H9 (cell line): Measurements from ENCODE around the gene NECTIN4. TPM values are rescaled to one million over a fixed set of nuclear protein-coding genes. Genes with fewer than 3 reads are reported as not detected.

Source experiments
- DNase-seq: peaks from one replicate; pipeline ENCODE4 v3.0.0-alpha.2; 2017
- H2AFZ ChIP-seq: one replicate; pipeline ENCODE4 v1.6.1; 2013; ENCODE audit warnings: mild to moderate bottlenecking, low read length, control low read depth, moderate library complexity
- H2AK5ac ChIP-seq: 2 replicates; pipeline ENCODE4 v1.6.1; 2013; ENCODE audit warnings: low read length, control low read depth, mixed read lengths; ENCODE audit not compliant: insufficient read length
- H2BK120ac ChIP-seq: one replicate; pipeline ENCODE4 v1.6.1; 2013; ENCODE audit warnings: low read depth, mild to moderate bottlenecking, low read length, control low read depth, inconsistent platforms; ENCODE audit not compliant: poor library complexity, severe bottlenecking
- H2BK12ac ChIP-seq: 2 replicates; pipeline ENCODE4 v1.6.1; 2013; ENCODE audit warnings: low read length, control low read depth, mixed read lengths, low read depth; ENCODE audit not compliant: insufficient read length
- H2BK15ac ChIP-seq: 2 replicates; pipeline ENCODE4 v1.6.1; 2013; ENCODE audit warnings: low read depth, low read length, control low read depth
- H2BK20ac ChIP-seq: one replicate; pipeline ENCODE4 v1.6.1; 2013; ENCODE audit warnings: low read depth, mild to moderate bottlenecking, low read length, control low read depth, inconsistent platforms; ENCODE audit not compliant: poor library complexity, severe bottlenecking
- H2BK5ac ChIP-seq: 2 replicates; pipeline ENCODE4 v1.6.1; 2013; ENCODE audit warnings: low read length, control low read depth, mixed read lengths; ENCODE audit not compliant: insufficient read length
- H3K14ac ChIP-seq: 2 replicates; pipeline ENCODE4 v1.6.1; 2013; ENCODE audit warnings: low read length, control low read depth; ENCODE audit not compliant: insufficient read depth
- H3K18ac ChIP-seq: 2 replicates; pipeline ENCODE4 v1.6.1; 2013; ENCODE audit warnings: low read depth, mild to moderate bottlenecking, mixed read lengths, low read length, control low read depth; ENCODE audit not compliant: insufficient read length
- H3K23ac ChIP-seq: 2 replicates; pipeline ENCODE4 v1.6.1; 2013; ENCODE audit warnings: low read length, control low read depth, mixed read lengths, low read depth; ENCODE audit not compliant: insufficient read length
- H3K23me2 ChIP-seq: 2 replicates; pipeline ENCODE4 v1.6.1; 2013; ENCODE audit warnings: low read depth, mild to moderate bottlenecking, mixed read lengths, low read length, control low read depth; ENCODE audit not compliant: insufficient read length, poor library complexity, severe bottlenecking
- H3K27ac ChIP-seq: 2 replicates; pipeline ENCODE4 v1.5.1; 2013; ENCODE audit warnings: low read length, control low read depth, mixed read lengths, low read depth; ENCODE audit not compliant: insufficient read length
- H3K27me3 ChIP-seq: 2 replicates; pipeline ENCODE4 v1.6.1; 2013; ENCODE audit warnings: low read length, control low read depth, inconsistent platforms; ENCODE audit not compliant: insufficient read depth
- H3K4ac ChIP-seq: 2 replicates; pipeline ENCODE4 v1.6.1; 2013; ENCODE audit warnings: low read depth, mild to moderate bottlenecking, control low read depth, inconsistent platforms, low read length, moderate library complexity
- H3K4me1 ChIP-seq: 2 replicates; pipeline ENCODE4 v1.6.1; 2013; ENCODE audit warnings: low read length, control low read depth, inconsistent platforms; ENCODE audit not compliant: insufficient read depth
- H3K4me2 ChIP-seq: 2 replicates; pipeline ENCODE4 v1.6.1; 2013; ENCODE audit warnings: low read length, control low read depth, mixed read lengths; ENCODE audit not compliant: insufficient read length, insufficient read depth
- H3K56ac ChIP-seq: 2 replicates; pipeline ENCODE4 v1.6.1; 2013; ENCODE audit warnings: low read depth, mild to moderate bottlenecking, mixed read lengths, low read length, control low read depth; ENCODE audit not compliant: insufficient read length
- H3K79me1 ChIP-seq: 2 replicates; pipeline ENCODE4 v1.6.1; 2013; ENCODE audit warnings: low read depth, mild to moderate bottlenecking, moderate library complexity, low read length, control low read depth, inconsistent platforms; ENCODE audit not compliant: insufficient read depth, poor library complexity, severe bottlenecking
- H3K79me2 ChIP-seq: 2 replicates; pipeline ENCODE4 v1.6.1; 2013; ENCODE audit warnings: low read length, control low read depth, inconsistent platforms; ENCODE audit not compliant: insufficient read depth
- H3K9ac ChIP-seq: 2 replicates; pipeline ENCODE4 v1.6.1; 2013; ENCODE audit warnings: low read length, control low read depth, mixed read lengths; ENCODE audit not compliant: insufficient read length; ENCODE audit errors: extremely low read depth
- H3K9me3 ChIP-seq: one replicate; pipeline ENCODE4 v1.6.1; 2013; ENCODE audit warnings: low read depth, low read length, inconsistent platforms; ENCODE audit not compliant: control insufficient read depth
- H3T11ph ChIP-seq: one replicate; pipeline ENCODE4 v1.6.1; 2013; ENCODE audit warnings: mild to moderate bottlenecking, low read length, control low read depth, inconsistent platforms
- H4K20me1 ChIP-seq: one replicate; pipeline ENCODE4 v1.6.1; 2013; ENCODE audit not compliant: control insufficient read depth, insufficient read length, insufficient read depth
- H4K5ac ChIP-seq: 2 replicates; pipeline ENCODE4 v1.6.1; 2013; ENCODE audit warnings: low read depth, mild to moderate bottlenecking, mixed read lengths, low read length, control low read depth; ENCODE audit not compliant: insufficient read length
- H4K8ac ChIP-seq: replicated peaks from 2 replicates; pipeline ENCODE4 v1.6.1; 2013; ENCODE audit warnings: low read length, control low read depth, mixed read lengths, low read depth; ENCODE audit not compliant: insufficient read length
- H4K91ac ChIP-seq: 2 replicates; pipeline ENCODE4 v1.6.1; 2013; ENCODE audit warnings: low read depth, mild to moderate bottlenecking, moderate library complexity, mixed read lengths, low read length, control low read depth; ENCODE audit not compliant: insufficient read length
- H3K27ac Mint-ChIP-seq, 3 experiments: 2 replicates in 2 of 3; 3 replicates in 1 of 3; pipeline ENCODE4 v1.8.0; 2020 to 2021; ENCODE audit warnings: mixed read lengths in 3 of 3, mild to moderate bottlenecking in 1 of 3, moderate library complexity in 1 of 3
- H3K27me3 Mint-ChIP-seq: 2 replicates; pipeline ENCODE4 v1.8.0; 2021; ENCODE audit warnings: low read depth, mild to moderate bottlenecking, moderate library complexity, mixed read lengths
- H3K36me3 Mint-ChIP-seq, 3 experiments: 2 replicates in 2 of 3; 3 replicates in 1 of 3; pipeline ENCODE4 v1.8.0; 2020 to 2021; ENCODE audit warnings: low read depth in 3 of 3, mixed read lengths in 3 of 3; ENCODE audit not compliant: insufficient read depth in 1 of 3
- H3K4me1 Mint-ChIP-seq, 2 experiments: 2 replicates each; pipeline ENCODE4 v1.8.0; 2020; ENCODE audit warnings: mixed read lengths in 2 of 2
- H3K4me3 Mint-ChIP-seq, 2 experiments: 2 replicates in 1 of 2; 3 replicates in 1 of 2; pipeline ENCODE4 v1.8.0; 2020 to 2021; ENCODE audit warnings: mild to moderate bottlenecking in 2 of 2, mixed read lengths in 2 of 2, moderate library complexity in 1 of 2
- H3K9me3 Mint-ChIP-seq, 2 experiments: 2 replicates in 1 of 2; 3 replicates in 1 of 2; pipeline ENCODE4 v1.8.0; 2020; ENCODE audit warnings: mild to moderate bottlenecking in 2 of 2, mixed read lengths in 2 of 2, moderate library complexity in 1 of 2
- CTCF ChIP-seq: fragments of 200-600 bp; sonication (generic); conservative IDR thresholded peaks from 3 replicates; pipeline ENCODE4 v1.8.0; 2021; ENCODE audit warnings: antibody characterized with exemption, mild to moderate bottlenecking
- WGBS: extraction: QIAGEN DNeasy Blood & Tissue Kit; methylation state at CpG from one replicate; pipeline ENCODE4 v1.1.7; 2013; ENCODE audit warnings: missing lambda C conversion rate, low lambda C conversion rate, mixed read lengths; ENCODE audit not compliant: insufficient read length; ENCODE audit errors: extremely low coverage; 5-methylcytosine and 5-hydroxymethylcytosine counted together
- total RNA-seq: library from RNA; stranded (reverse); gene quantifications from 2 replicates; pipeline ENCODE4 v1.2.1, GENCODE V29; 2021

Gene NECTIN4
- total RNA-seq, 1 experiment from 2014 or later, result 0.33 TPM

- H3T11ph ChIP-seq, result no peak overlapping the region
- H3K27ac Mint-ChIP-seq, result no peak overlapping the region; a peak in 1 of 7 replicates
- no peak for TF ChIP-seq CTCF
- no peak overlapping the region for H2BK120ac ChIP-seq
- no peak overlapping the region for H3K4me3 Mint-ChIP-seq
- H3K27me3 Mint-ChIP-seq, result no peaks in the 10 kb centered on the region
- no peak overlapping the region for H2BK5ac ChIP-seq
- no peaks in the 10 kb centered on the region for H3K27me3 ChIP-seq
- no peak overlapping the region for H2BK12ac ChIP-seq
- no peaks in the 10 kb centered on the region for H4K20me1 ChIP-seq
- H4K5ac ChIP-seq, result no peak overlapping the region
- no peaks in the 10 kb centered on the region for H3K79me1 ChIP-seq
- H3K4me1 ChIP-seq, result peaks cover 5% of the 10 kb centered on the region; the same call in 1 of the 2 replicates
- no peak overlapping the region for H2AFZ ChIP-seq
- peaks cover 14 to 18% of the 10 kb centered on the region in 2 experiments for H3K4me1 Mint-ChIP-seq
- no peak overlapping the region for H3K23ac ChIP-seq
- H4K91ac ChIP-seq, result no peak overlapping the region
- H3K4ac ChIP-seq, result no peak overlapping the region
- H3K27ac ChIP-seq, result no peak overlapping the region
- no peak overlapping the region for H3K56ac ChIP-seq
- no peaks in the 10 kb centered on the region for H3K9me3 Mint-ChIP-seq
- H2BK20ac ChIP-seq, result no peak overlapping the region
- H2BK15ac ChIP-seq, result no peak overlapping the region
- DNase-seq, result no peak
- H3K79me2 ChIP-seq, result no peaks in the 10 kb centered on the region
- peaks cover 40 to 81% (median 77%) of the 10 kb centered on the region in 3 experiments; a peak in 6 of 7 replicates for H3K36me3 Mint-ChIP-seq
- H3K9me3 ChIP-seq, result no peaks in the 10 kb centered on the region
- H3K18ac ChIP-seq, result no peak overlapping the region
- peaks cover 9% of the 10 kb centered on the region for H3K23me2 ChIP-seq
- H3K14ac ChIP-seq, result no peak overlapping the region
- H3K9ac ChIP-seq, result no peak overlapping the region
- no peak overlapping the region for H2AK5ac ChIP-seq
- no peak overlapping the region for H3K4me2 ChIP-seq
- no CpG with 5 or more reads among the region's 6 CpGs for WGBS
- no peak overlapping the region for H4K8ac ChIP-seq
Measured at GRCh38 chr1:161122967-161123366, 33.6 kb upstream of the NECTIN4 start.
